Left renal cortex interstitium (tissue), 4 donors: ENCODE results near the gene ACTN2. TPM values are rescaled to one million over a fixed set of nuclear protein-coding genes. Genes with fewer than 3 reads are reported as not detected.
"Not testable (repeated sequence)": the region's sequence is repeated elsewhere in the genome, so short reads cannot be mapped to it uniquely, and the experiment has no call there.

Experiments
- DNase-seq, 4 donors: peaks; one replicate each; pipeline ENCODE4 v3.0.0-alpha.2; 2013; ENCODE audit warnings: low read depth in 4 of 4, low spot score in 2 of 4, missing footprints in 1 of 4
- polyA plus RNA-seq, 4 donors: library from polyadenylated mRNA; unstranded; fragments of 120-200 nt; gene quantifications; one replicate each; pipeline ENCODE4 v1.2.1, GENCODE V29; 2013; ENCODE audit not compliant: insufficient read length in 4 of 4

The ACTN2 gene
- 1 to 10 TPM in 1 of 4 donors, under 1 TPM in 3; 0.33 to 1.4 (median 0.58) TPM for polyA plus RNA-seq

DNA sequence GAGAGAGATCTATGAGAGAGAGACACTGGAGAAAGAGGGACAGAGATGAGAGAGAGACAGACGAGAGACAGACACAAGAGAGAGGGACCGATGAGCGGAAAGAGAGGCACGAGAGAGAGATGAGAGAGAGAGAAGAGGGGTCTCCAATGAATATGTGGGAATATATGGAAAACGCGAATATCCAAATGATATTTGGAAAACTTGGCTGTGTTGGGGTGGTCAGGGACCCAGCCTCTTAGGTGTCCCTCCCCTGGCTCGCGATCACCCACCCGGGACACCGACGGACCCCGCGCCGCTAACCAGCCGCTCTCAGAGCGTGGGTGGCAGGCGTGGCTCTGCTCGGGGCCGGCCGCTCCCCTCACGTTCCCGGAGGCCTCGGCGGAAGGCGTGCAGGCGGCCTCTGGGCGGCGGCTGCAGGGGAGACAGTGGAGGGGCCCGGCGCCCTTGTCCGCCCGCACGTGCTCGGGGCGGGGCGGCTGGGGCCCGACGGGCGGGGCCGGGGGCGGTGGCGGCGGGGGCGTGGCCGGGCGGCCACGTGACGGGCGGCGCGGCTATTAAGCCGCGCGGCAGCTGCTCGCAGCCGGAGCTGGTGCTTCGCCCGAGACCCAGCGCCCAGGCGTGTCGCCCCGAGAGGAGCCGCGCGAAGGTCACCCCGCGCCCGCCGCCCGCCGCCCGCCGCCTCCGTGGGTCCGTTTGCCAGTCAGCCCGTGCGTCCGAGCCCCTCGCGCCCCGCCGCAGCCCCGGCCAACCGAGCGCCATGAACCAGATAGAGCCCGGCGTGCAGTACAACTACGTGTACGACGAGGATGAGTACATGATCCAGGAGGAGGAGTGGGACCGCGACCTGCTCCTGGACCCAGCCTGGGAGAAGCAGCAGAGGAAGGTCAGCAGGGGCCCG is at the start of gene ACTN2:
TSS of gene ACTN2 (plus strand) at position 583 of the 898 bp plus-strand sequence. CDS start at position 758, 175 bp downstream.
- DNase-seq = no peak

DNA sequence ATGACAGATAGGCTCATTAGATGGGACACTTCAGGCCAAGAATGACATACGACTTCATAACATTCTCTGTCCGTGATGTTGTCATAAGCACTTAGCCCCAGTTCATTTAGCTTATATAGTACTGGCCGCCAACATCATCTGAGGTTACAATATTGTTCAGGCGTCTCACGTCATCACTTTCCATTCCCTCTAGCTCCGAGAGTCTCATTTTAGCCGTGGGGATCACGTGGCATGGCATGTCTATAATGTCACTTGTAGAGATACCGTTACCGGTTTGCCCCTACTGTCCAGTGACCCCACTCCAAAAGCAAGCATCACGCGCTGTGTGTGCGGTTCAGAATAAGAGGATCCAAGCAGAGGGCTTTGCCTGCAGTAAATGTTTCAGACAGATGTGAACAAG is 47.4 kb upstream of the ACTN2 start:
- DNase-seq = no peak

DNA sequence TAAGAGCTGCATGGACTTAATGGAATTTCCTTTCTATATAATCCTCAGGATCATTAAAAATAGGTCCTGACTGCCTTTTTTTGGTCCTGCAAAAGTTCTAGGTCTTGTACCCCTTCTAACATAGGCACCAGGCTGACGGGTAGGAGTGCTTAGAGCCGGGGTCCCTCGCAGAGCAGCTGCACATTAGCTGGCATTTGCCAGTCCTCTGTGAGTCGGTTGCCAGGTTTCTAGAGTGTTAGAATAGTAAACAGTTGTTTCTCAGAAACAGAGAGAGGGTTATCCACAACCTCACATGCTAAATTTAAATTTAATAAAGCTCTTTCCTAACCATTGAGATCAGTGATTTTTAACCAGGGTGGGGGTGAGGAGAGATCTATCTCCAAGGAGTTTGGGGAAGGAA is 46.6 kb upstream of the ACTN2 start:
- DNase-seq = no peak

DNA sequence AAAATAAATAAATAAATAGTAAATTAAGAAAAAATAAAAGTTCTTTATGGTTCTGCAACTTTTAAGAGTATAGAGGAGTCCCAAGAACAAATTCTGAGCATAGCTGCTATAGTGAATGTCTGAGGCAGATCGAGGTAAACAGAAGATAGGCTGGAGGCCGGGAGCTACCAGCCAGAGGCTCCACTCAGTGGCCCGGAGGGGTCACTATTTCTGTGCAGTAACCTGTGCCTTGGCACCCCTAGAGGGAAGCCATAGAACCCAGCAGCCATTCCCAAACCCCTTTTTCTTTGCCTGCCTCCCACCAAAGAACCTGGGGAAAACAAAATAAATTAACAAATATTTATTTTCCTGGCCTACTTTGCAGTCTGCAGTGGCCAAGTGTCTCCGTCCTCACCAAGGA is 43.5 kb upstream of the ACTN2 start:
- no peak for DNase-seq

DNA sequence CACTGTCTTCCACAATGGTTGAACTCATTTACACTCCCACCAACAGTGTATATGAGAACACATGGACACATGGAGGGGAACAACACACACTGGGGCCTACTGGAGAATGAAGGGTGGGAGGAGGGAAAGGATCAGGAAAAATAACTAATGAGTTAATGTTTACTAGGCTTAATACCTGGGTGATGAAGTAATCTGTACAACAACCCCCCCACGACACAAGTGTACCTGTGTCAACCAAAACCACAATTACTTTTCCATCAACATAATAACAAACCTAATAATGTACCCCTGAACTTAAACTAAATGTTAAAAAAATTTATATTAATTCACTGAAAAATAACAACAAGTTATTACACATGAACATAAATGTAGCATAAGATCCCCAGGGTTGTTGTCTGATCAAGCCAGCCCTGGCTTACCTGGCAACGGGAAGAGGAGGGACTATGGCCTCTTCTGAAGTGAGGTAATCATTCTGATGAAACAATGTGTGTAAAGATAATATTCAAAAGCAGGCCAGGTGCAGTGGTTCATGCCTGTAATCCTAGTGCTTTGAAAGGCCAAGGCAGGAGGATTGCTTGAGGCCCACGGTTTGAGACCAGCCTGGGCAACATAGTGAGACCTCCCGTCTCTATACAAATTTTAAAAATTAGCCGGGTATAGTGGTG is 41.2 kb upstream of the ACTN2 start:
- no peak for DNase-seq

DNA sequence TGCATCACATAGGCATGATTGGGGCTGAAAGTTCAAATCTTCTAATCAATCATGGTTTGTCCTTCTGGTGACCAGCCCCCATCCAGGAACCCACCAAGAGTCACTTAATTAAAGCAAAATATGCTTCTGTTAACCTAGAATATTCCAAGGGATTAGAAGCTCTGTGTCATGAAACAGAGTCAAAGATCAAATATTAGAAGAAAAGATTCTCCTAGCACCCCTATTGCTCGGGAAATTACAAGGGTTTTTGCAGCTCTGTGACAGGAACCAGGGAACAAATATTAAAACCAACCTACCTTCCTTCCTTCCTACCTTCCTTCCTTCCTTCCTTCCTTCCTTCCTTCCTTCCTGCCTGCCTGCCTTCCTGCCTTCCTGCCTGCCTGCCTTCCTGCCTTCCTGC is 31.8 kb upstream of the ACTN2 start:
- no peak for DNase-seq

DNA sequence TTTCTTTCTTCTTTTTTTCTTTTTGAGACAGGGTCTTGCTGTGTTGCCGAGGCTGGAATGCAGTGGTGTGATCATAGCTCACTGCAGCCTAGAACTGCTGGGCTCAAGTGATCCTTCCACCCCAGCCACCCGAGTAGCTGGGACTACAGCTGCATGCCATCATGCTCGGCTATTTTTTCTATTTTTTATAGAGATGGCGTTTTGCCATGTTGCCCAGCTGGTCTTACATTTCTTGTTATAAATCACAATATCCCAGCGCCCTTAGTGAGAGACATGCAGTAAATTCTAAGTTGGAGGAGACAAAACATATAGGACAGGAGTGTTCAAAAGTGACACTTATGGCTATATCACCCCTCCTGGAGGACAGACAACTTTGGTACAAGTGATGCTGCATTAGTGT is 31.3 kb upstream of the ACTN2 start:
- DNase-seq = peak in 1 of 4 donors; percentile 12

DNA sequence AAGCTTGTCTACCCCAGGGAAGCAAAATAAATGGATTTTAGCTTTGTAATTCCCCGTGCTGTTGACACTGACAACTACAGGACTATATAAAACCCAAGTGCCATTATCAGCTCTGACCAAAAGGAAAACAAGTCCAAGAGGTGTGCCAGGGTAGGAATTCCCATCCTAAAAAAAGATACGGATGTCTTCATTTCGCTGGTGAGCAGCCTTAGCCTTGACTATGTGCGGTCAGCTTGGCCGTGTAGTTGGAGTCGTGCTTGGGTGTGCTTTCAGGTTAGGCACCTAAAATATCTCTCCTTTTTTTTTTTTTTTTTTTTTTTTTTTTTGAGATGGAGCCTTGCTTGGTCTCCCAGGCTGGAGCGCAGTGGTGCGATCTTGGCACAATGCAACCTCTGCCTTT is 28.9 kb upstream of the ACTN2 start:
- DNase-seq = no peak

DNA sequence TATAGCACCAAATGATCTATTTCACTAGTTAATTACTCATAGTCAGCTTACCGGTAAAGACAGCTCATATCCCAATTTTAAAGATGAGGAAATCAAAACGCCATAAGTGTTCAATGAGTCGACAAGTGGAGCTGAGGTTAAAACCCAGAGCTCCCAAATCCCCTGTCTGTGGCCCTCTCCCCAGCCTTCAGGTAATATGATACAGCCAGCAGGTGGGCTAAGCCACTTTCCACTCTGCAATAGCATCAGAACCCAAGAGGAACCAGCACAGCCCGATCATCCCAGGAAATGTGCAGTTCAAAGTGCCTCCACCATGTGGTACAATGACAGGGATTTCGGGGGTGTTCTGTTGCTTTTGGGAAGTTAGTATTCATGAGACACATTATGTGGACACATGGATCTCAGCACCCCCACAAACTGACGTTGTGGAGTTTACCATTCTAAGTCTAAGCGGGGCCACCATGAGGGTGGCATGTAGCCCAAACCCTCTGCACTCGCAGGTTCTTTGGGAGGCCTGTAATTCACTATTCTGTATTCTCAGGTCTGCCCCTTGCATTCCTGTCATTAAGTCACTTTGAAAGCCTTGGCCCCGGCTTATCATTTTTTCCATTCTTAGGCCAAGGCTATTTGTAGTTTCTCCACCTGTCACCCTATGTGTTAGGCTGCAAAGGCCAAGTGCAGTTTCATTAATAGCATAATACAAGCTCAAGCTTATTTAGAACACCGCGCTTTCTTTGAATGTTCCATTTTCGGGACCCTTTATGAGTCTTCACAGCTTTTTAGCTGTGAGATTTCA is 26.3 kb upstream of the ACTN2 start:
- no peak for DNase-seq

DNA sequence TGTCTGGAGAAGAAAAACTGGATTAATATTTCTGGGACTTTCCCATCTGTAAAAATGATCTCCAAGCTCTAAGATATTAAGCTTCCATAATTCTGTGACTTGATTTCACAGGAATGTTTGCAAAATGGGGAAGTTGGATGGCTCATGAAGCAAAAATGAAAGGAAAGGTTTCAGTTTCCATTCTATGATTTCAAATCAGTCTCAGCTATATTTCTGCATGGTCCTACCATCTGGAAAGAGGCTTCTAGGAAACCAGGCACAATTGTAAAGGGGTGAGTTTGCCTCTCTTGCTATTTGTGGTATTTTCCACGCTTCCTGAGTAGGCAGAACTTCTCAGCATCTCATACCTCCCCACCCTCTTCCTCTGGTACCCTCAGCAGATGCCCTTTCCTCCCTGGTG is 22.4 kb upstream of the ACTN2 start:
- no peak for DNase-seq

DNA sequence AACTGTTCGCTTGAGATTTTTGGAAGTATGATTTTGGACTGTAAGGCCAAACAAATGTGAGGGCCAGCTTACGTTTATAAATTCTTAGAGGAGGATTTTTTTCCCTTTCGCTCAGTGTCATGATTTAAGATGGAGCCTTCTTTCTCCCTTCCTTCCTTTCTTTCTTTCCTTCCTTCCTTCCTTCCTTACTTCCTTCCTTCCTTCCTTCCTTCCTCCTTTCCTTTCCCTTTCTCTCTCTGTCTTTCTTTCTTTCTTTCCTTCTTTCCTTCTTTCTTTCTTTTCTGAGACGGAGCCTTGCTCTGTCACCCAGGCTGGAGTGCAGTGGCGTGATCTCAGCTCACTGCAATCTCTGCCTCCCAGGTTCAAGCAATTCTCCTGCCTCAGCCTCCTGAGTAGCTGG is 17.4 kb upstream of the ACTN2 start:
- DNase-seq = not testable (repeated sequence)

DNA sequence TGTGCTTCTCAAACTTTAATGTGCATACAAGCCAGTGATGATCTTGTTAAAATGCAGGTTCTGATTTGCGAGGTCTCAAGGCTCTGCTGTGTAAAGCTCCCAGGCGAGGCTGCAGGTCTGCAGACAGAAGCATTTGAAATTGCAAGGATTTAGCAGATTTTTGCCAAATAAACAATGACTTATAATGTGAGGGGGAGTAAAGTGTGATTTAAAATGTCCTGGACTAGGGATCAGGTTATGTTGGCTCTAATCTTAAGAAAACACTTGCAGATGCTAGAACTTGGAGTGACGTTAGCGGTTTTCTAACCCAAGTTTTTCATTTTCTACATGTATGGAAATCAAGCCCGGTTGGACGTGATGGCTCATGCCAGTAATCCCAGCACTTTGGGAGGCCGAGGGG is 16.2 kb upstream of the ACTN2 start:
- no peak for DNase-seq

DNA sequence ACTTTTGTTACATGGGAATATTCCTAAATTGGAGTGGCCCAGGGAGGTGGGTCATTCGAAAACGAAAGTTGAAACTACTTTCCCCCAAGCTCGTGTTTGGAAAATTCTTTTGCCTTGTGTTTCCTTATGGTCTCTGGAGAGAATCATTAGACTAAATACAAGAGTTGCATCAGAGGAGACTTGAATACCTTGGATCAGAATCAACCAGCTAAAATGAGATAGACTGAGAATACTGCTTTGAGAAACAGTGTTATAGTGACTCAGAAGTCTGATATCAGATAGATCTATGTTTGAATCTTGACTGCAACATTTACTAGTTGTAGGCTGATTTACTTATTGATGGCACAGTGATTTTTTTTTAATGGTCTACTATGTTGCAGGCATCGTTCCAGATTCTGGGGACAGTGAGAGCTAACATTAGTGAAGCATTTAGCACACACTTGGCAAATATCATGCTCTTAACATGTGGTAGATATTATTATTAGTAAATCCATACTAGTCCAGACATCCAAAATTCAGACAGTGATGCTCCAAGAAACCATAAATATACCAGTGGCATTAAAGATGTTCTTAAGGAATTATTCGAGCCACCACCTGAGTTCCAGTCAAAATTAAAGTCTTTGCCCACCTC is 12.9 kb upstream of the ACTN2 start:
- DNase-seq = no peak

DNA sequence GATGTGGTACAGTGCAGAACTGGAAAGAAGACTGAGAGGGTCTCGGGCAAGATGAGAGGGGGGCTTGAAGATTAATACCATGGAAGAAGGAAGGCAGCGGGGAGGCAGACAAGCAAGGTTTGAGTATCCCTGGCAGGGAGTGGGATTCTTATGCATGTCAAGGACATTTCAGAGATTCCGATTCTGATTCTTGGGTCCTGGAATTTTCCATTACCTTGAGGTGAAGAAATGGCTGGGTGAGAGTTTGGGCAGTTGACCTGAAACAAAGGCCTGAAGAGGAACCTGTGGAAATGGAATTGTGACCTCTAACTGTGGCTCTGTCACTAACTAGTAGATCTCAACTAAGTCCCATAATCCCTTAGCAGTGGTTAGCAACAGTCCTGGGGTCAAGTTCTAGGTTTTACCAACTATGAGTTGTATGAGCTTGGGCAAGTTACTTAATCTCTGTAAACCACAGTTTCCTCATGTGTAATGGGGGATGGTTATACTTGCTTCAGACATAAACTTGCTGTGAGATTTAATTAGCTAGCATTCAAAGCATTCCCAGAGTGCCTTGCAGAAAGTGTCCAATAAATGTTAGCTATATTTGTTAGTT is 8.6 kb upstream of the ACTN2 start:
- no peak for DNase-seq

DNA sequence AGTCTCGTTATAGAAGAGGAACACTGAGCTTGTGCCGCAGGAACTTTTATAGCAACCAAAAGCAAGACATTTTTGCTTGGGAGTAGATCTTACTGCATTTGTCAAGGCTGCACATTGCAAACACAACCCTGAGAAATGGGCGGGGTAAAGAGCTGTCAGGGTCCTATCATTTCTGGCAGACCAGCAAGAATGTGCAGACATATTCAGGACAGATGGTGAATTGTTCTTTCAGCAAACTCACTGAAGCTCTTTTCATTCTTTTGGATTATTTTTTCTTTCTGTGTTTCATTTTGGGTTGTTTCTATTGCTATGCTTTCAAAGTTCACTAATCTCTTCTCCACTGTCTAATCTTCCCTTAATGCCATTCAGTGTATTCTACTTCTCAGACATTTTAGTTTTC is 5.1 kb upstream of the ACTN2 start:
- no peak for DNase-seq

DNA sequence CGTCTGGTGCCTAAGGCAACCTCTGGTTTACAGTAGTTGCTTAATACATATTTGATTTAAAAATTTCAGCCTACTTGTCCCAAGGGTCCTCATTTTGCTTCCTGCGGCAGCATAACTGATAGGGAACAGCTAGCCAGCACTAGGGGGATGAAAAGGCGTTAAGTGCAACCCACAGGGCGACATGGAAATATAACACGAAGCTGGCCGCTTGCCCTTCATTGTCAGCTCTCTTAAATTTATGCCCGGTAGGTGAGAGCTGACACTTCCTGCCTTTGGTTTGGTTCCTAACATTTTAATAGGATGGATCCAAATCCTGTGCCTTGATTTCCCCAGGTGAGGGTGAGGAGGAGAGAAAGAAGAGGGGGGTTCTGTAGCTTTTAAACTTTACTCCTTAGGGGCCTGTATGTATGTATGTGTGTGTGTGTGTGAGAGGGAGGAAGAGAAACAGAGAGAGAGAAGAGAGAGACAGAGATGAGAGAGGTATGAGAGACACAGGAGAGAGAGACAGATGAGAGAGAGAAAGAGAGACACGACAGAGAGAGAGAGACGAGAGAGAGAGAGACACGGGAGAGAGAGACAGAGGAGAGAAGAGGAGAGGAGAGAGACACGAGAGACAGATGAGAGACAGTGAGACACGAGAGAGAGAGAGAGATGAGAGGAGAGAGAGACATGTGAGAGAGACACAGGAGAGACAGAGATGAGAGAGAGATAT is 938 bp upstream of the ACTN2 start:
- no peak for DNase-seq

DNA sequence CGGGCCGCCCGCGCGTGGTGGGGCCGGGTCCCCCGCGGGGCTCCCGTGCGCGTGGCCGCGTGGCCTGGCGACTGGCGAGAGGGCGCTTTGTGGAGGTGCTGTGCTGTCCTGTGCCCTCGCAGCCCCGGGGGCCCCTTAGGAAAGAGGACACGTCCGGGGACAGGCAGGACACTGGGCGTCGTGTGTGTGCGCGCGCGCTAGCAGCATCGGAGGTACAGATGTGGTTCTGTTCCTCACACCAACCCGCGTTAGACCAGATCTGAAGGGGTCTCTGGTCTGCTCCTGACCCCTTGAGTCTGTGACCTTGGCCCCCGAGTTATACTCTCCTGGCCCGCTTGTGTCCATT is 489 bp downstream of the ACTN2 start:
- DNase-seq = no peak

DNA sequence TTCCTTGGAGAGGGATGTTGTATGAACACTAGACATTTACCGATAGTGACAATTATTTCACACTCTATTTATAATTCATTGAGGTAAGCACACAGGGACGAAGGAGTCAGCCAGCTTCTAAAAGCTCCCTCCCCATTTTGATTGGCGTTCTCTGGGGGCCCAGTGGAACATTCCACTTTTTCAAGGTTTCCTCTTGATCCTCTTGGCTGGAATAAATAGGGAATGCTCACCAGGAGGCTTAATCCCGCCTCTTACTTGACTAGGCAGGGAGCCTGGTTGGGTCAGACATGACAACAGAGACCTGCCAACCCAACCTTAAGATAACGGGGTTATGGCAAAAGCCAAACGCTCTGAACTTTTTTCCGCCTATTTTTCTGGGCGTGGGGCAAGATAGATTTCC is 974 bp downstream of the ACTN2 start:
- DNase-seq = no peak

DNA sequence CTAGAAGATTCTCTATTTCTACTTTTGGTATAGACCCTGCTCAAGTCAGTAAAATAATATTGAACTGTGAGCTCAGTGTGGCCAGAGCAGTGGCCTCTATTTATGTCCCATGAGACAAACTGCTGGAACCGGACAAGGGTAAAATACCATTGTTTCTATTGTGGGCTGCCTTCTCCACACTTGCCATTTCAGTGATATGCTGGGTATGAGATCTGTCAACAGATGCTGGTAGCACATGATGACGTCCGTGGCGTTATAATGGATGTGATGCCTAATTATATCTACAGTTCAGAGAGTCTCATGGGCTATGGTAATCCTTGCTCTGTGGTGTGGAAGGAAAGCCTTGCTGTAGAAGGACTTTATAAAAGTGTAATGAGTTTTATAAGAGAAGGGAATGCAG is 2.4 kb downstream of the ACTN2 start:
- no peak for DNase-seq
